HG02610 (cell line): ENCODE measurements around the gene NOVA1.
A peak's percentile ranks its signal among the peaks of the same experiment; 100 is the strongest.

Source experiments
- ATAC-seq: cut with Tn5 transposase; IDR thresholded peaks from one replicate; pipeline ENCODE4 v1.9.1; 2021; ENCODE audit warnings: mild to moderate bottlenecking, moderate library complexity; ENCODE audit not compliant: unreplicated experiment

Gene NOVA1

DNA sequence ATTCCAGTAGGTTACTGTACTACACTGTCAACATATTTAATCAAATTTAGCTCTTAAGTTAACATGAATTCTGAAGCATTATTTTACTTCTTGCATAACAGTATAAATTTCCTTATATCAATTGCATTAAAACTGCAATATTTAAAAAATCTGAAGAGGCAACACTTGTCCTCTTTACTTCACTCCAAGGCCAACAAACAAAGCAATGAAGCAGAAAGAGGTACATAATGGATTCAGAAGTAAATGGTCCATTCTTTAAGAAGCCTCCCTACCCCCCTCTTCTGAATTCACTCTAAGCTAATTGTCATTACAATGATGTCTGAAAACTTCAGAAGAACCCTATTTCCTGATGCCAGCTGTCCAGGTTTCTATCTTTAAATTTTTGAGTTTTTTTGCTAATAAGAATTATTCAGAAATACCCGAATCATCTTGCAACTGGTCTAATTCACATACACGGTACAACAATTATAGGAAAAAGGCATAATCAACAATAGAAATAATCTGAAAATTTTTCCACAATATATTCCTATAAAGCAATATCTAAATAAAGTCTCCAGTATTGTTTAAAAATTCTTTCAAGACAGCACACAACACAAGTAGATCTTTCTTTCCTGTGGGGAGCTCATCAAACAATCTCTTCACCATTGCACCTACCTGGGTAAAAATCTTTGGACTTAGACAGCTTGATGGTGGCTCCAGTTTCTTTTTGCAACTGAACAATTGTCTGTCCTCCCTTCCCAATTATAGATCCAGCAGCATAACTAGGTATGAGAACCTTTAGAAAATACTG lies 2.9 kb downstream of the NOVA1 start:
- ATAC-seq, result no peak

- ATAC-seq, result no peak
Observed at GRCh38 chr14:26594148-26594547, 3.7 kb downstream of the NOVA1 start.

DNA sequence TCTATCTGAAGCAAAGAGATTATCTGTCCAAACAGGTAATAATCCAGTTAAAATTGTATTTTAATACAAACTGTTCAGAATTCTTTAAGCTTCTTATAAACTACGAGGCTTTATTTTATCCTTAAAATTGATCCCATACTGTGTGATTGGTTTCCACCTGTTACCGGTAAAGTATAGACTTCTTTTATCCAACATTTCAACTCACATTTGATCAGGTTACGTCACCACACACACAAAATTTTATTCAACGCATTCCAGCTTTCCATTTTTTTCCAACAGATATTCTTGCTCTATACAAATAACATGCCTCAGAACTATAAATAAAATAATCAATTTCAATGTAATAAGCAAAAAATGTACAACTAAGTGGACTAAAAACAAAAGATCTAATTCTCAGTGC lies 4.5 kb downstream of the NOVA1 start:
- no peak for ATAC-seq

DNA sequence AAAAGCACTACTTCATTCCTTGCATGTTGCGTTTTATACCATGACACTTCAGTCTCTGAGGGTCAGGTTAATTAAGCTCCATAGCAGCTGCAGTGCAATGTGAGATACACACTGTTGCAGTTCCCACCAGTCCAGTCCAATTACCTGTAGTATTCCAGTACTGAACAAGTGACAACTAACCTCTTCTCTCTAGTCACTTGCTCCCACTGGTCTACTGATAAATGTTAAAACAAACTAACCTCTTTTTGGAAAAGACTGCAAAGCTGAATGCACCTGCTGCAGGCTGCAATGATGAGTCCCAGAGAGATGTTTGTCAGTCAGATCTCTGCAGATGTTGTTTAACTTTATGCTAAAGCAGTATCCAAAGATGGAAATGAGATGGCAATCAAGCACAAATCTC lies 7.9 kb downstream of the NOVA1 start:
- ATAC-seq, result no peak

DNA sequence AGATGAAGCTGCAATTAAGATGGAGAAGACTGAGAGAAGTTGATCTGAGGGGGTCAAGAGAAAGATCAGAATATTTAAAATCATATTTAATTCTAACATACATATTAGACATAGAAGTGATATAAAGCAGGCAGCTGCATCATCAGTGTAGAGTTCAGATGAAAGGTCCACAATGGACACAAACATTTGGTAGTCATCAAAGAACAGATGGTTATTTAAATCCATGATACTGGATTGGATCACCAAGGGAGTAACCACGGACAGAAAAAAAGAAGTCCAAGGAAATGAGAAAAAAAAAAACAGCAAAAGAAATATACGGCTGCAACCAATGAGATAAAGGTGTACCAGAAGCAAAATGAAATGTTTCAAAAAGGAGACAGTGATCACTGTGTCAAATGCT lies 20.1 kb downstream of the NOVA1 start:
- no peak for ATAC-seq

- ATAC-seq, result no peak
Observed at GRCh38 chr14:26554069-26554772, 43.6 kb downstream of the NOVA1 start.

- ATAC-seq, result no peak
Observed at GRCh38 chr14:26549571-26549970, 48.3 kb downstream of the NOVA1 start.

- ATAC-seq, result no peak
Observed at GRCh38 chr14:26548406-26548805, 49.4 kb downstream of the NOVA1 start.

- ATAC-seq, result no peak
Observed at GRCh38 chr14:26538176-26538575, 59.7 kb downstream of the NOVA1 start.

DNA sequence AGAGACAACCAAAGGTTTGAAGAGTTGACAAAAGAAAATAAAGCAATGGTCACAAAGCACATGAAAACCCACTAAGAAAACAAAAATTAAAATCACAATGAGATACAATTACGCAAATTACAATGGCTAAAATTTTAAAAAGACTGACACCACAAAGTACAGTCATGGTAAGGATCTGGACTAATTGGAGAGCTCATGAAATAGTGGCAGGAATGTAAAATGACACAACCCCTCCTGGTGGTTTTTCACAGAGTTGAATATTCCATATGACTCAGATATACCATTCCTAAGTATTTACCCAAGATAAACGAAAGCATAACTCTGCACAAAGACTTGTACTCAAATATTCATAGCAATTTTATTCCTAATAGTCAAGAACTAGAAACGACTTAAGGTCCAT lies 65.9 kb downstream of the NOVA1 start:
- ATAC-seq, result no peak

GRCh38 chr14:26528415-26529182 lies 69.2 kb downstream of the NOVA1 start:
- no peak for ATAC-seq

- ATAC-seq, result peak; percentile 63
Observed at GRCh38 chr14:26527095-26527494, 70.7 kb downstream of the NOVA1 start.

DNA sequence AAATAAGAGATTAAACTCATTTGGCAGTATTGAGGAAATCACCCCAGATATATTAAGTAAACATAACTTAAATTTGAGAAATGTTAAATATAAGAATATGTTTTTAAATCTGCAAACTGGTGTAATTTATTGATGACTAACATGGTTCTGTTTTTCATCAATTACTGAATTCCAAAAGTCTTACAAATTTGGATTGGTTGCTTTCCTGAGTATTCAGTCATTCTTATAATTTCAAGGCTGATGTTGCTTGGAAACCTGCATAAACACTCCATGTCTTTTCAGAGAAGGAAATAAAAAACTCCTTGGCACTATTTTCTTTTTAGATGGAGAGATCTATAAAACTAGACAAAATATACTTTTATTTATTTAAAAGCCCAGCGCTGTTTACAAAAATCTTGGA lies 71.7 kb downstream of the NOVA1 start:
- ATAC-seq, result no peak

- no peak for ATAC-seq
Observed at GRCh38 chr14:26525085-26525484, 72.7 kb downstream of the NOVA1 start.

- ATAC-seq, result no peak
Observed at GRCh38 chr14:26522967-26523366, 74.9 kb downstream of the NOVA1 start.

- no peak for ATAC-seq
Observed at GRCh38 chr14:26517771-26518170, 80.1 kb downstream of the NOVA1 start.

DNA sequence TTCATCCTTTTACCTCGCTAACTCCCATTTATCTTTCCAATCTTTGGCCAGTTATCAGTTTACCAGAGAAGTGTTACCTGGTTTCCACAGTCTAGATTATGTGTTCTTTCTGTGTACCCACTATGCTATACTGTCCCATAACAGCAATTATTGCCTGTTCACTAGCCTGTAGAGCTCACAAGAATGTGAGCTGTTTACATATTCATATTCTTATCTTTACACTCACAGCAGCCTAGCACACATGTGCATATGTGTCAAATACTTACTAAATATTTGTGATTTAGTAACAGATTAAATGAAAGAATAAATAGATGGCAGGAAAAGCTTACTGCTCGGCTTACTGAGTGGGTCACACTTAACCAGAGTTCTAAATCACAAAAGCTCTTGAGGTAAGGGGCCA lies 97.8 kb downstream of the NOVA1 start:
- no peak for ATAC-seq

DNA sequence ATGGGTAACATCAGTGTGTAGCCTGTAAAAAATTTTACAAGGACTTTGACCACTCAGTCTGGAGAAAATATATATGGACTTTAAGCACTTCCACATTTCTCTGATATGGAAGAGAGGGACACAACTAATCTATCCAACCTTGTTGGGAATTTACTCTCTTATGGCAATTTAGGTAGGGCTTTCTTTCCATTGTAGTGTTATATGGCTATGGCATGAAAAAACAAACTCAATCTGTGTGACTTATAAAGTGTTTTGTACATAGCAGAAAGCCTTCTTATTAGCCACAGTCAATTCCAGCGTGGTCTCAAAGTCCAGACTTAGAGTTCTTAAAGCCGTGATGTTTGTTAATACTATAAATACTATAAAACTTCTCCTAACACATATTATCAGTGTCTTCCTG lies 98.3 kb downstream of the NOVA1 start:
- ATAC-seq, result no peak

DNA sequence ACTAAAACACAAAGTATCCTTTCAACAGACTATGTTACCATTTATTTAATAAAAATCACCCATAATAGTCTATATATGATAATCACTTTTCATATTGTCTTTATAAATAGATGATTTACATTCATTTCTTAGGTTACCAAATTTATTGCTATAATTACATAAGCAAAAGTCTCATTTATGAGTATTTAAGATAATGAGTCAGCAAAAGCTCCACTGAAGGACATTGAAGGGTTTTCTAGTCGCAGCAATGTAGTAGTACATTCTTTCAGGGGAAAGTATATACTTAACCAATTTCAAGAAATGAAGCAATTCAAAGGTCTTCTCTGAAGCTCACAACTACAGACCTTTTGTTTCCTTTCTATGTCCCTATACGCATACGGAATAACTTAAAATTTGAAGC lies 110.9 kb downstream of the NOVA1 start:
- no peak for ATAC-seq

DNA sequence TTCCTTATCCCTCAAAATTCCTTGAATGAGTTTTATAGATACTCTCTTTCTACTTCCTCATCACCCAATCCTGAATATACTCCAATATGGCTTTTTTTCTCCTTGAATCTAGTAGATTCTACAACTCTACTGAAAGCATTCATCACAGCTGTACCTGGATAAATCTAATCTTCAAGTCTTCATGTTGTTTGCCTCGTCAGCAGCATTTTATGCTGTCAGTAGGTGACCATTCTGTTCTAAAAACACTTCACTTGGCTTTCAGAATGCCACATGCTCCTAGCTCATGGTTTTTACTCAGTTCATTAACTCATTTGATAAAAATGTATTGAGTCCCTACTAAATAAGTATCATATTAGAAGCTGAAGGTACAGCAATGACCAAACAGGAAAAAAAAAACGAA lies 113.3 kb downstream of the NOVA1 start:
- ATAC-seq, result no peak

- no peak for ATAC-seq
Observed at GRCh38 chr14:26478967-26479366, 118.9 kb downstream of the NOVA1 start.

- ATAC-seq, result no peak
Observed at GRCh38 chr14:26466862-26467261, 131.0 kb downstream of the NOVA1 start.
